HCT116 (cell line): ENCODE measurements around the gene KIF7.

Experiments used
- ATF3 ChIP-seq: IDR thresholded peaks from 2 replicates; pipeline ENCODE4 v1.6.1; 2012
- CTCF ChIP-seq, 3 experiments: fragments of 200-600 bp in 1 of 3; sonication (generic) in 1 of 3; IDR thresholded peaks in 2 of 3; conservative IDR thresholded peaks in 1 of 3; 2 replicates each; pipeline ENCODE4 v1.5.1; 2012 to 2017; ENCODE audit warnings: low read depth in 2 of 3, low read length in 2 of 3, antibody characterized with exemption in 1 of 3, borderline replicate concordance in 1 of 3, control low read depth in 1 of 3, mild to moderate bottlenecking in 1 of 3, mixed read lengths in 1 of 3, mixed run types in 1 of 3, moderate library complexity in 1 of 3; ENCODE audit not compliant: insufficient read depth in 1 of 3
- EGR1 ChIP-seq: IDR thresholded peaks from 2 replicates; pipeline ENCODE4 v1.6.1; 2012; ENCODE audit warnings: low read depth
- EZH2 ChIP-seq: fragments of 200-600 bp; sonication (generic); IDR thresholded peaks from 2 replicates; pipeline ENCODE4 v1.6.1; 2017; ENCODE audit warnings: antibody characterized with exemption, mixed run types
- EZH2phosphoT487 ChIP-seq: fragments of 200-600 bp; IDR thresholded peaks from 2 replicates; pipeline ENCODE4 v1.6.1; 2018; ENCODE audit warnings: antibody characterized with exemption, borderline replicate concordance
- FOSL1 ChIP-seq: IDR thresholded peaks from 2 replicates; pipeline ENCODE4 v1.6.1; 2012; ENCODE audit warnings: low read depth
- MAX ChIP-seq: IDR thresholded peaks from 2 replicates; pipeline ENCODE4 v1.6.1; 2012
- POLR2A ChIP-seq: IDR thresholded peaks from 2 replicates; pipeline ENCODE4 v1.7.0; 2011; ENCODE audit warnings: borderline replicate concordance; ENCODE audit not compliant: insufficient read depth, insufficient read length; ENCODE audit errors: extremely low read depth
- POLR2AphosphoS5 ChIP-seq: IDR thresholded peaks from 2 replicates; pipeline ENCODE4 v1.6.1; 2011; ENCODE audit warnings: mild to moderate bottlenecking, low read depth, low read length, moderate library complexity
- RAD21 ChIP-seq: IDR thresholded peaks from 2 replicates; pipeline ENCODE4 v1.6.1; 2012; ENCODE audit warnings: low read depth, mild to moderate bottlenecking
- REST ChIP-seq: IDR thresholded peaks from 2 replicates; pipeline ENCODE4 v1.6.1; 2012; ENCODE audit warnings: low read depth
- SIN3A ChIP-seq: IDR thresholded peaks from 2 replicates; pipeline ENCODE4 v1.6.1; 2012; ENCODE audit warnings: low read depth
- YY1 ChIP-seq: IDR thresholded peaks from 2 replicates; pipeline ENCODE4 v1.6.1; 2011; ENCODE audit warnings: low read length, low read depth, moderate library complexity, mild to moderate bottlenecking; ENCODE audit not compliant: insufficient replicate concordance; ENCODE audit errors: extremely low read depth

- no peak for TF ChIP-seq POLR2A
- no peak for TF ChIP-seq CTCF (IDR thresholded peaks at IDR 0.05 in 2 of 3, conservative IDR thresholded peaks at IDR 0.05 in 1 of 3; ENCODE audit: borderline replicate concordance in 1 of 3, insufficient read depth in 1 of 3, low read depth in 2 of 3, low read length in 2 of 3)
- TF ChIP-seq POLR2AphosphoS5, result no peak
- TF ChIP-seq REST, result no peak
- no peak for TF ChIP-seq EZH2phosphoT487
- TF ChIP-seq EZH2, result no peak
- TF ChIP-seq ATF3, result no peak
- TF ChIP-seq SIN3A, result no peak
- TF ChIP-seq MAX, result no peak
- no peak for TF ChIP-seq FOSL1
- TF ChIP-seq RAD21, result no peak
- no peak for TF ChIP-seq EGR1
- TF ChIP-seq YY1, result no peak
These were observed 7.8 kb upstream of the KIF7 start for GRCh38 chr15:89662893-89663626.
